PC-3 (cell line): Measurements from ENCODE around the gene CKS1B. TPM values are rescaled to one million over a fixed set of nuclear protein-coding genes. Genes with fewer than 3 reads are reported as not detected.

Source experiments
- ATAC-seq: fragments of 200-7000 bp; cut with Tn5 transposase; 2 replicates; pipeline ENCODE4 v1.9.1; 2020; ENCODE audit warnings: mild to moderate bottlenecking, moderate library complexity
- BruUV-seq: library from RNA; stranded (reverse); fragments of 400-500 nt; replicated peaks from 2 replicates; lab custom pipeline; 2021; lab: Mats Ljungman, UMichigan
- CTCF ChIA-PET: fragments of 300-600 bp; sonication (Branson Sonifier 250); formaldehyde crosslinking; loops from one replicate; lab custom pipeline; 2022; ENCODE audit warnings: antibody characterized with exemption; lab: Charles Lee
- POLR2A ChIA-PET: fragments of 300-600 bp; sonication (Branson Sonifier 250); formaldehyde crosslinking; loops from one replicate; lab custom pipeline; 2022; ENCODE audit warnings: antibody characterized with exemption; ENCODE audit not compliant: unreplicated experiment; lab: Charles Lee
- DNase-seq: peaks from one replicate; pipeline ENCODE4 v3.0.0-alpha.2; 2015
- H2AFZ ChIP-seq: fragments of 300-600 bp; sonication (generic); 2 replicates; pipeline ENCODE4 v1.6.0; 2016; ENCODE audit warnings: antibody characterized with exemption, low read length
- H3F3A ChIP-seq: fragments of 300-600 bp; sonication (generic); one replicate; pipeline ENCODE4 v1.6.0; 2017; ENCODE audit warnings: antibody characterized with exemption, low read length, control low read depth, mild to moderate bottlenecking; ENCODE audit not compliant: unreplicated experiment
- H3K27ac ChIP-seq: fragments of 300-600 bp; sonication (generic); 2 replicates; pipeline ENCODE4 v1.5.1; 2016; ENCODE audit warnings: mild to moderate bottlenecking, low read length
- H3K27me3 ChIP-seq: fragments of 300-600 bp; sonication (generic); 2 replicates; pipeline ENCODE4 v1.6.1; 2016; ENCODE audit warnings: low read length, mixed read lengths
- H3K36me3 ChIP-seq: fragments of 300-600 bp; sonication (generic); 2 replicates; pipeline ENCODE4 v1.6.1; 2016; ENCODE audit warnings: low read depth, mixed run types, low read length, mixed read lengths
- H3K4me1 ChIP-seq: fragments of 300-600 bp; sonication (generic); 2 replicates; pipeline ENCODE4 v1.5.1; 2016; ENCODE audit warnings: low read length; ENCODE audit not compliant: insufficient read depth
- H3K4me2 ChIP-seq: fragments of 300-600 bp; sonication (generic); 2 replicates; pipeline ENCODE4 v1.6.0; 2016; ENCODE audit warnings: low read length
- H3K4me3 ChIP-seq: fragments of 300-600 bp; sonication (generic); 2 replicates; pipeline ENCODE4 v1.5.1; 2016; ENCODE audit warnings: mild to moderate bottlenecking, low read length, mixed read lengths
- H3K79me2 ChIP-seq: fragments of 300-600 bp; sonication (generic); 2 replicates; pipeline ENCODE4 v1.6.1; 2017; ENCODE audit warnings: low read length, mixed read lengths
- H3K9ac ChIP-seq: fragments of 300-600 bp; sonication (generic); 2 replicates; pipeline ENCODE4 v1.6.0; 2016; ENCODE audit warnings: mild to moderate bottlenecking, low read length
- H3K9me2 ChIP-seq: fragments of 300-600 bp; sonication (generic); replicated peaks from 2 replicates; pipeline ENCODE4 v1.6.1; 2016; ENCODE audit warnings: mixed run types, low read length, mixed read lengths
- H3K9me3 ChIP-seq: fragments of 300-600 bp; sonication (generic); 2 replicates; pipeline ENCODE4 v1.6.1; 2016; ENCODE audit warnings: low read length, mixed read lengths
- H4K20me1 ChIP-seq: fragments of 300-600 bp; sonication (generic); 2 replicates; pipeline ENCODE4 v1.6.1; 2016; ENCODE audit warnings: low read length, mixed read lengths
- CTCF ChIP-seq: fragments of 300-600 bp; sonication (generic); conservative IDR thresholded peaks from 2 replicates; pipeline ENCODE4 v1.5.1; 2017; ENCODE audit warnings: antibody characterized with exemption, low read depth, mild to moderate bottlenecking, low read length
- EZH2 ChIP-seq: fragments of 300-600 bp; sonication (generic); IDR thresholded peaks from one replicate; pipeline ENCODE4 v1.6.1; 2017; ENCODE audit warnings: antibody characterized with exemption, mild to moderate bottlenecking, low read length; ENCODE audit not compliant: unreplicated experiment
- EZH2phosphoT487 ChIP-seq: fragments of 300-600 bp; sonication (generic); IDR thresholded peaks from 2 replicates; pipeline ENCODE4 v1.6.1; 2018; ENCODE audit warnings: mild to moderate bottlenecking, antibody characterized with exemption, low read length, borderline replicate concordance
- intact Hi-C: fragments of 100-400 bp; cut with micrococcal nuclease; formaldehyde crosslinking; loops from 2 replicates; pipeline ENCODE4 v1.9.0; 2023
- total RNA-seq: library from RNA; depleted of rRNA; stranded (reverse); fragments of >200 nt; gene quantifications from 2 replicates; pipeline ENCODE4 v1.2.3, GENCODE V29; 2014

CKS1B gene
- total RNA-seq, 1 experiment from 2014 or later, result 390 TPM

- CTCF ChIA-PET, result interaction anchor here (0.5 to 1.3 kb wide), 7 partner anchors 12 to 432 kb away, joined by 3 to 8 read pairs (median 5); partner anchors contain the start of gene PBXIP1
- ATAC-seq (peak; percentile 83), DNase-seq (peak; percentile 64)
- no peak overlapping the region for H3K4me2 ChIP-seq
- no peak overlapping the region for H3K4me3 ChIP-seq
- H3F3A ChIP-seq, result no peaks in the 10 kb centered on the region
- BruUV-seq, result no TSS peak
- H3K27me3 ChIP-seq, result no peaks in the 10 kb centered on the region
- H3K4me1 ChIP-seq, result peaks cover 7% of the 10 kb centered on the region
- H2AFZ ChIP-seq, result no peak overlapping the region
- no peaks in the 10 kb centered on the region for H3K79me2 ChIP-seq
- POLR2A ChIA-PET, result no interaction called here
- intact Hi-C loops, result no loop called here
- H4K20me1 ChIP-seq, result no peaks in the 10 kb centered on the region
- no peaks in the 10 kb centered on the region for H3K9me3 ChIP-seq
- no peaks in the 10 kb centered on the region for H3K9me2 ChIP-seq
- H3K36me3 ChIP-seq, result no peaks in the 10 kb centered on the region
- H3K27ac ChIP-seq, result no peak overlapping the region
- TF ChIP-seq CTCF (peak; percentile 97), EZH2phosphoT487 (no peak), EZH2 (no peak)
- no peak overlapping the region for H3K9ac ChIP-seq
Measured at GRCh38 chr1:154943649-154944400, 30.7 kb upstream of the CKS1B start.

- Histone ChIP-seq H3F3A (no peaks in the 10 kb centered on the region), H2AFZ (no peak overlapping the region), H3K27ac (no peak overlapping the region), H3K27me3 (no peaks in the 10 kb centered on the region), H3K4me1 (peaks cover 6% of the 10 kb centered on the region; the same call in 1 of the 2 replicates), H3K4me3 (no peak overlapping the region), H4K20me1 (no peaks in the 10 kb centered on the region), H3K4me2 (no peak overlapping the region), H3K79me2 (no peaks in the 10 kb centered on the region), H3K9me3 (no peaks in the 10 kb centered on the region), H3K9ac (no peak overlapping the region), H3K36me3 (no peaks in the 10 kb centered on the region), H3K9me2 (no peaks in the 10 kb centered on the region)
- ATAC-seq (no peak), DNase-seq (no peak)
- TF ChIP-seq EZH2phosphoT487, result no peak
- no peak for TF ChIP-seq EZH2
- no peak for TF ChIP-seq CTCF
- intact Hi-C loops, result no loop called here
- POLR2A ChIA-PET, result no interaction called here
- BruUV-seq, result no TSS peak
- CTCF ChIA-PET, result interaction anchor here (0.5 to 1.3 kb wide), 7 partner anchors 11 to 433 kb away, joined by 3 to 8 read pairs (median 5); partner anchors contain the start of gene PBXIP1
Measured at GRCh38 chr1:154944401-154945159, 29.9 kb upstream of the CKS1B start.
